Measurements from ENCODE around the gene MAB21L3.

The MAB21L3 gene

GRCh38 chr1:116067566-116067890 is 43.7 kb upstream of the MAB21L3 start:
- TF ChIP-seq CEBPB (IDR thresholded peaks at IDR 0.05) = no peak
- no peak for TF ChIP-seq REST (IDR thresholded peaks at IDR 0.05; ENCODE audit: low read depth)
- TF ChIP-seq TCF12 (IDR thresholded peaks at IDR 0.05; ENCODE audit: low read depth) = no peak
- TF ChIP-seq USF1 (IDR thresholded peaks at IDR 0.05) = no peak

- TF ChIP-seq EP300 (IDR thresholded peaks at IDR 0.05; ENCODE audit: borderline replicate concordance) (no peak), ZBTB7A (IDR thresholded peaks at IDR 0.05; ENCODE audit: low read depth) (no peak), RAD21 (IDR thresholded peaks at IDR 0.05; ENCODE audit: low read depth) (no peak), EGR1 (IDR thresholded peaks at IDR 0.05) (no peak), FOXM1 (IDR thresholded peaks at IDR 0.05; ENCODE audit: borderline replicate concordance, low read depth) (no peak), TAF1 (IDR thresholded peaks at IDR 0.05; ENCODE audit: low read depth) (no peak), REST (IDR thresholded peaks at IDR 0.05; ENCODE audit: low read depth) (no peak), TCF12 (IDR thresholded peaks at IDR 0.05; ENCODE audit: low read depth) (no peak), YY1 (IDR thresholded peaks at IDR 0.05; ENCODE audit: low read depth) (no peak), TEAD4 (IDR thresholded peaks at IDR 0.05) (no peak), MAX (IDR thresholded peaks at IDR 0.05) (no peak), NFIC (IDR thresholded peaks at IDR 0.05) (no peak), CEBPB (IDR thresholded peaks at IDR 0.05) (no peak), CREB1 (IDR thresholded peaks at IDR 0.05; ENCODE audit: low read depth) (no peak), USF1 (IDR thresholded peaks at IDR 0.05) (no peak)
Measured at GRCh38 chr1:116075575-116075974, 35.6 kb upstream of the MAB21L3 start.

GRCh38 chr1:116075990-116076389 is 35.2 kb upstream of the MAB21L3 start:
- TF ChIP-seq FOXM1 (IDR thresholded peaks at IDR 0.05; ENCODE audit: borderline replicate concordance, low read depth) (no peak), TEAD4 (IDR thresholded peaks at IDR 0.05) (no peak), ZBTB7A (IDR thresholded peaks at IDR 0.05; ENCODE audit: low read depth) (no peak), TAF1 (IDR thresholded peaks at IDR 0.05; ENCODE audit: low read depth) (no peak), YY1 (IDR thresholded peaks at IDR 0.05; ENCODE audit: low read depth) (no peak), EP300 (IDR thresholded peaks at IDR 0.05; ENCODE audit: borderline replicate concordance) (no peak), MAX (IDR thresholded peaks at IDR 0.05) (no peak), CEBPB (IDR thresholded peaks at IDR 0.05) (no peak), RAD21 (IDR thresholded peaks at IDR 0.05; ENCODE audit: low read depth) (no peak), CREB1 (IDR thresholded peaks at IDR 0.05; ENCODE audit: low read depth) (no peak), USF1 (IDR thresholded peaks at IDR 0.05) (no peak), TCF12 (IDR thresholded peaks at IDR 0.05; ENCODE audit: low read depth) (no peak), EGR1 (IDR thresholded peaks at IDR 0.05) (no peak), NFIC (IDR thresholded peaks at IDR 0.05) (no peak), REST (IDR thresholded peaks at IDR 0.05; ENCODE audit: low read depth) (no peak)

- no peak for TF ChIP-seq EGR1 (IDR thresholded peaks at IDR 0.05)
- TF ChIP-seq TEAD4 (IDR thresholded peaks at IDR 0.05) = no peak
- TF ChIP-seq ZBTB7A (IDR thresholded peaks at IDR 0.05; ENCODE audit: low read depth) = no peak
- no peak for TF ChIP-seq RAD21 (IDR thresholded peaks at IDR 0.05; ENCODE audit: low read depth)
- no peak for TF ChIP-seq REST (IDR thresholded peaks at IDR 0.05; ENCODE audit: low read depth)
- TF ChIP-seq TCF12 (IDR thresholded peaks at IDR 0.05; ENCODE audit: low read depth) = no peak
- no peak for TF ChIP-seq YY1 (IDR thresholded peaks at IDR 0.05; ENCODE audit: low read depth)
- TF ChIP-seq EP300 (IDR thresholded peaks at IDR 0.05; ENCODE audit: borderline replicate concordance) = no peak
- TF ChIP-seq NFIC (IDR thresholded peaks at IDR 0.05) = no peak
- no peak for TF ChIP-seq CREB1 (IDR thresholded peaks at IDR 0.05; ENCODE audit: low read depth)
- TF ChIP-seq CEBPB (IDR thresholded peaks at IDR 0.05) = no peak
- TF ChIP-seq USF1 (IDR thresholded peaks at IDR 0.05) = no peak
- TF ChIP-seq MAX (IDR thresholded peaks at IDR 0.05) = no peak
Measured at GRCh38 chr1:116076831-116077230, 34.4 kb upstream of the MAB21L3 start.

Measured in Ishikawa (cell line).